ENCODE data around the gene HMGCL.
"Not testable (repeated sequence)": the region's sequence is repeated elsewhere in the genome, so short reads cannot be mapped to it uniquely, and the experiment has no call there.

HMGCL gene

DNA sequence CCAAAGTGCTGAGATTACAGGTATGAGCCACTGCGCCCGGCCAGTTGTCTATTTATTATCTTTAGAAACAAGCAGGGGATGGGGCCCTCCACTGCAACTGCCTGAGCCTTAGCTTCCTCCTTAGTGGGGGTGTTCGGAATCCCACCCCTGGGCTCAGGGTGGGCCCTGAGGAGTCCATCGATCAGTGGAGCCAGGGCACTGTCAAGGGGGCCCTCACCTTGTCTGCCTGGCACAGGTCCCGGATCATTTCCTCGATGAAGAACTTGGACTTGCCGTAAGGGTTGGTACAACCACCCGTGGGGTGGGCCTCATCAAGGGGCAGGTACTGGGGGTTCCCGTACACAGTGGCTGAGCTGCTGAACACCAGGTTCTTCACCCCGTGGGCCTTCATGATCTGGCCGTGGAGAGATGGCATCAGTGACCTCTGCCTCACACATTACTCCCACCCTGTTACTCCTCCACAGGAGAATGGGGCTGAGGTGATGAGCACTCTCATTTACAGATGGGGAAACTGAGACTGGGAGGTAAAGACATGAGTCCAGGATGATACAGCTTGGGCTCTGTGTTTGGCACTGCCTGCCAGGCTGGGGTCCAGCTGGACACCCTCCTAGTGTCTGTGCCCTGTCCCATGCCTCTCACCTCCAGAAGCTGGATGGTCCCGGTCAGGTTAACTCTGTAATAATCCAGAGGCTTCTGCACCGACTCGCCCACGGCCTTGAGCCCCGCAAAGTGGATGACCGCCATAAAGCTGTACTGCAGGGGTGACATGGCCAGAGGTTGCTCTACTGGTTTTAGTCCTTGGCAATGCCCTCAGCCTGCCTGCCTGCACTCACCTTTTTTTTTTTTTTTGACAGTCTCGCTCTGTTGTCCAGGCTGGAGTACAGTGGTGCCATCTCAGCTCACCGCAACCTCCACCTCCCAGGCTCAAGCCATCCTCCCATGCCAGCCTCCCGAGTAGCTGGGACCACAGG lies 27.5 kb downstream of the HMGCL start:
- no peak for DNase-seq

DNA sequence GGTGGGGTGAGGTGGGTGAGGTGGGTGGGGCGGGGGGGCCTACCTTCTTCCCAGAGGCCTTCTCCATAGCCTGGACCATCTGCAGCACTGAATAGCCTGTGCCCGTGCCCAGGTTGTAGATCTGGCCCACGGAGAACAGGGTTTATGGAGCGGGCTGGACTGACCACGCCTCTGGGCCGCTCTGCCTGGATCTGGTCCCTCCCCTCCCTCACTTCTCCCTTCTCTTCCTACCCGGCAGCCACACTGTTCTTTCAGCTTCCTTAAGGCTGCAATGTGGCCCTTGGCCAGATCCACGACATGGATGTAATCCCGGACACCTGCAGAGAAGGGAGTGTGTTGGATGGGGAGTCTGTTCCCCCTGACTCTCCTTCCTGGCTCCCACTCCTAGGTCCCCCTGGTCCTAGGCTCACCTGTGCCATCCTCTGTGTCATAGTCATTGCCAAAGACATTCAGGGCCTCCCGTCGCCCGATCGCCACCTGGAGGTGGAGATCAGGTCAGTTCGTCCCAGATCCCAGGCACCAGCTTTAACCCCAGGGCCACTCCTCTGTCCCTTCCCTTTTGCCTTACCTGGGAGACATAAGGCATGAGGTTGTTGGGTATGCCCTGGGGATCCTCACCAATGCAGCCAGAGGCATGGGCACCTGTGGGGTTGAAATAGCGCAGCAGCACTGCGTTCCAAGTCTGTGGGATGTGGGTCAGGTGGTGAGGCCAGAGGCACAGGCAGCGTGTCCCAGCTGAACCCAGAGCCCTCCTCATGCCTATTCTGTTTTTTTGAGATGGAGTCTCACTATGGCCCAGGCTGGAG lies 28.6 kb downstream of the HMGCL start:
- no peak for DNase-seq

DNA sequence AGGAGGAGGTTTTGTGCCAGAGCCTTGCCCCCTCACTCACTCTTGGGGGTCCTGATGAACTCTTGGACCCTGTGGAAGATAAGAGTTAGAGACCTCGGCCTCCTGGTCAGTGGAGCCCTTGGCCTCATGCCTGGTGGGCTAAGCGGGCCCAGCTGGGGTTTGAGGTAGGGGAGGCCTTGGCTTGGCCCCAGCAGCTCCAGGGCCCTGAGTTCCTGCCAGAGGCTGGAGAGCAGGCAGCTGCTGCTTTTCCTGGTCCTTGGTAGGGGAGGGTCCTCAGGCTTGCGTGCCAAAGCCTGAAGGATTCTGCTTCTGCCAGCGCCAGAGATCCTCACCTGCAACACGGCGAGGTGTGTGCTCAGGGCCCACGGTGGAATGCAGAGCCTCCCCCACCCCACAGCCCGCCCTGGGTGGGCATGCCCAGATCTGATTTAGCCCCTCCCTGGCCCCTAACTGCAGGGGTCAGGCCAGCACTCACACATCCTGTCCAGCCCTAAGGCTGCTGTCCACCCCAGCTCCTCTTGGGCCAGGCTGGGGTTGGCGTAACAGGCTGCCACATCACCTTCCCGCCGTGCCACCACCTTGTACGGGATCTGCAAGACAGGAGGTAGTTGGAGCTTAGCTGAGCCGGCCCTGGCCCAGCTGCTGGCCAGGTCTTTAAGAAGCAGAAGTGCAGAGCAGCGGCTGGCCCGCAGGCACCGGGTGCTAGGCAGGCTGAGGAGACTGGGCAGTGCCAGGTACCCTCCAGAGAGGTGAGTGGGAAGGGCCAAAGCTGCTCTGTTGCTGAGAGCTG lies 29.4 kb downstream of the HMGCL start:
- no peak for DNase-seq

DNA sequence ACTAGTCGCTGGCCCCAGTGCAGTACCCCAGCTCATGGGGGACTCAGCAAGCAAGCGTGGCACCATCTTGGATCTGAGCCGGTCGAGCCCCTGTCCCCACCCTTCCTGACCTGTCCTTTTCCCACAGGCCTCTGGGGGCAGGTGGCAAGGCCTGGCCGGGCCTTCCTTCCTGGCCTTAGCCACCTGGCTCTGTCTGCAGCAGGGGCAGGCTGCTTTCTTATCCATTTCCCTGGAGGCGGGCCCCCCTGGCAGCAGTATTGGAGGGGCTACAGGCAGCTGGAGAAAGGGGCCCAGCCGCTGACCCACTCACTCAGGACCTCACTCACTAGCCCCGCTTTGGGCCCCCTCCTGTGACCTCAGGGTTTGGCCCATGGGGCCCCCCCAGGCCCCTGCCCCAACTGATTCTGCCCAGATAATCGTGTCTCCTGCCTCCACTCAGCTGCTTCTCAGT lies 30.5 kb downstream of the HMGCL start:
- not testable (repeated sequence) for DNase-seq

DNA sequence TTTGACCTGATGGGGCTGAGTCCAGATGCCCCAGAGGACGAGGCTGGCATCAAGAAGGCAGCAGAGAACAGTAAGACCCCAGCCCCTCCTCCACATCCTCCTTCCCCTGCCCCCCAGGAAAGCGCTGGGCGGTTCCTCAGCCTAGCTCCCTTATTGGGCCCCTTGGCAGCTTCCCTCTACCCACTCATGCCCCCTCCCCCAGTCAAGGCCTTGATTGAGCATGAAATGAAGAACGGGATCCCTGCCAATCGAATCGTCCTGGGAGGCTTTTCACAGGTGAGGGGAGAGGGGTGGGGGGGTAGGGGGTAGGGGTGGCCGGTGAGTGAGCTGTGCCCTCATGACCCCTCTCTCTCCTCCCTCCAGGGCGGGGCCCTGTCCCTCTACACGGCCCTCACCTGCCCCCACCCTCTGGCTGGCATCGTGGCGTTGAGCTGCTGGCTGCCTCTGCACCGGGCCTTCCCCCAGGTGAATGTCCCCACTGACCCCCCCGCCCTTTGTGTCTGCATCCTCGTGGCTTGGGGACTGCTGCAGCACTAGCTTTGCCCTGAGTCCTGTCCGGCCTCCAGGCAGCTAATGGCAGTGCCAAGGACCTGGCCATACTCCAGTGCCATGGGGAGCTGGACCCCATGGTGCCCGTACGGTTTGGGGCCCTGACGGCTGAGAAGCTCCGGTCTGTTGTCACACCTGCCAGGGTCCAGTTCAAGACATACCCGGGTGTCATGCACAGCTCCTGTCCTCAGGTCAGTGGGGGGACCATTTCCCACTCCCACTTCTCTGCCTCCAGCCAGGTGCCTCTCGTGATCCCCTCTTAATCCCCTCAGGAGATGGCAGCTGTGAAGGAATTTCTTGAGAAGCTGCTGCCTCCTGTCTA lies 31.1 kb downstream of the HMGCL start:
- DNase-seq: no peak

DNA sequence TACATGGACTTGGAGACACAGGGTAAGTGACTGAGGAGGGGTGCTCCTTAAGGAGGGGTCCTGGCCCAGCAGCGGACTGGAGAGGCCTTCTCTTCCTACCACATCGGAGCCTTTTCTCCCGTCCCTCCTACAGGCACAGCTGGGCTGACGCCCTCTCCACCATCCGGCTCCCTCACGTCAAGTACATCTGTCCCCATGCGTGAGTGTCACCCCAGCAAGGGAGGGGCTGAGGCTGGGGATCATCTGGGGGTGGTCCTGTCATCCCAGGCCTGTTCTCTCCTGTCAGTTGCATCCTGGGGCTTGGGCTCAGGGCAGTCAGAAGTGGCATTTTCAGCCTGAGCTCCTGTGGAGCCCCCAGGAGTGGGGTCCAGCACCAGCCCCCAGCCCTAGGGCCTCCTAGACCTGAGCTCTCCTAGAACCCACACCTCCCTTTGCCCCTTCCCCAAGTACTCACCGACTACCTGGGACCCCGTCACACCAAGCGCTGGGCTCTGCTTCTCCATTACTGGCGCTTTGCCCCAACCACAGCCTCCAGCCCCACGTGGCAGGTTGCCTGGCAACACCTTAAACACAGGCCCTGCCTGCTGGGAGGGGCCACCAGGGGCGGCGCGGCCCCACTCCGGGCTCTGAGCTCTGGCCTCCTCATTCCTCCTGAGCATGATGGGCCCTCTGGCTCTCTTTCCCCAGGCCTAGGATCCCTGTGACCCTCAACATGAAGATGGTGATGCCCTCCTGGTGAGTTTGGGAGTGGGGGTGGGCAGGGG lies 32.0 kb downstream of the HMGCL start:
- DNase-seq: peak in 2 of 6 experiments; percentile 25 to 38

DNA sequence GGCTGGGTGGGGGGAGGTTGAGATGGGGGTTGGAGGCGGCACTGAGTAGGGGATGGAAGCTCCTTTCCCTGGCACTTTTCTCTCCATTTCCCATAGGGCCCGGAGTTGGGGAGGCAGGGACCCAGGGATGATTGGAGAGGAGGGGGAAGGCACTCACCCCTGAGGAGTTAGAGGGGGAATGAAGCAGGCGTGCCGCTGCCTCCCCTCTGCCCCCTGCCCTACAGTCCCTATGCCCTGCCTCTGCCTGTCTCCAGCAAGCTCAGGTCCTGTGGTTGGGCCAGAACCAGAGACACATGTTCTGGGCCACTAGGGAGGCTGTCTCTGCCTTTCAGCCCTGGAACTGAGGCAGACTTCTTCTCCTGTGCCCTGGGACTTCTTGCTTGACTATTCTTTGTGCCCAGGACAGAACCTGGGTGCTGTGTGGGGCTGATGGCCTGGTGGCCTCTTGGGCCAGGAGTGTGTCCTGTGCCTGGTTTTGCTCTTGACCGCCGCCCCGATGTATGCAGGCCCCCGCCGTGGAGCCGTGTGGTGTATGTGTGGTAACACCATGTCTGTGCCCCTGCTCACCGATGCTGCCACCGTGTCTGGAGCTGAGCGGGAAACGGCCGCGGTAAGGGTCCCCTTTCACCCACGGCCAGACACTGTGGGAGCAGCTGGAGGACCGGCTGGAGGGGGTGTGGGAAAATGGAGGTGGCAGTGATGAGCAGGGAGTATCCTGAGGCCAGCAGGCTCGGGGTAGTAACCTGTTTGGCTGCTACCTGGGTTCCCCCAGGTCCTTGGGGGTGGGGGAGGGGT lies 32.9 kb downstream of the HMGCL start:
- no peak for DNase-seq

DNA sequence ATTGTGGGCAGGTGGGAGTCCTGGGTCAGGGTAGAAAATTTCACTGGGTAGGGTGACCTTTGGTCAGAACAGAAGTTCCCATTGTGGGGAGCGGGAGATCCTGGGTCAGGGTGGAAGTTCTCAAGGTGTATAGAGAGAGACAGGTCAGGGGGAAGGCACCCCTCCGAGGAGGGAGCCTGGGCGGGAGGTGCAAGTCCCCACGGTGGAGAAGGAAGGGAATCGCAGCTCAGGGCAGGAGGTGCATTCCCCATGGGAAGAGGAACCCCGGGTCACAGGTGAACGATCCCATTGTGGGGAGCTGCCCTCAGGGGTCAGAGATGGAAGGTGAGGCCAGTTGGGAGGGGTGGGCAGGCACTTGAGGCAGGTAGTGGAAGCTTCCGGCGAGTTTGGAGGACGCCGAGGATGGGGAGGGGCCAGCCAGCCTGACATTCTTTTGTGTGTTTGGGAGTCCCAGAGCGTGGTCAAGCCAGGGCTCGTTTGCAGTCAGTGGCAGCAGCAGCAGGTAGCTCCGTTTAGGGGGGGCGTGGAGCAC lies 33.6 kb downstream of the HMGCL start:
- DNase-seq: peak in 4 of 6 experiments; percentile 10 to 53 (median 33)

DNA sequence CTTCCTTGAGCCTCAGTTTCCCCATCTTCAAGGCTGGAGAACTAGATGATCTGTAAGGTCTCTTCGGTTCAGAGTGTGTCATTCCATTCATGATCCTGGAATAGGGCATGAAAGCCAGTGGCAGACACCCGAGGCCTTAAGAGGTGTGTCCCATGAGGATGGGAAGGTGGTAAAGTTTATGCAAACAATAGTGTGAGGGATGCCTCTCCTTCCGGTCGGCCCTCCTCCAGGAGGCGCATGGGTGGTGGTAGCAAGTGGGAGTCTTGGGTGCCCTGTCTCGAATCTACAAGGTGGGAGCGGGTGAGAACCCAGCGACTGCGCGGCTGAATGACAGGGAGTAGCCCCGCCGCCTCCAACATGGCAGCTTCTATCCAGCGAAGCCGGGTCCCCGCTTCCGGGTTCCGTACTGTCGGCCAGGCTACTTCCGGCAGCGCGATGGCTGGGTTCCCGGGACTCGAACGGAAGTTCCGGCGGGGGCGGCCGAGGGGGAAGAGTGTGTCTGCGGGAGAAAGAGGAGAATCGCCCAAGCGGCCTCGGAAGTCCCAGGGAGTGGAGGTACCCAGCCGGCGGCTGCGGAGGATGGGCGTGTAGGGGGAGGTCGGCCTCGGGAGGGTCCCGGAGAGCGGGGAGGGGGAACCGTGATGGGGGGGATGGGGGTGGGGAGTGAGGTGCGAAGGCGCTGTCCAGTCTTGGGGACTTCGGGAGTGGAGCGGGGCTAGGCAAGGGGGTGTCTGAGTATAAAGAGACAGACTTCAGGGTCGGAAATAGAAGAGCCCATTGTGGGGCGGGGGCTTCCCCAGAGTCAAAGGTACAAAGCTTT lies 34.3 kb downstream of the HMGCL start, which contains the start of gene LYPLA2:
Gene LYPLA2, plus strand, starts transcription at position 450 of the 820 bp plus-strand sequence. CDS start 1,538 bp downstream, outside the sequence.
- peak; percentile 56 to 82 (median 74) for DNase-seq

DNA sequence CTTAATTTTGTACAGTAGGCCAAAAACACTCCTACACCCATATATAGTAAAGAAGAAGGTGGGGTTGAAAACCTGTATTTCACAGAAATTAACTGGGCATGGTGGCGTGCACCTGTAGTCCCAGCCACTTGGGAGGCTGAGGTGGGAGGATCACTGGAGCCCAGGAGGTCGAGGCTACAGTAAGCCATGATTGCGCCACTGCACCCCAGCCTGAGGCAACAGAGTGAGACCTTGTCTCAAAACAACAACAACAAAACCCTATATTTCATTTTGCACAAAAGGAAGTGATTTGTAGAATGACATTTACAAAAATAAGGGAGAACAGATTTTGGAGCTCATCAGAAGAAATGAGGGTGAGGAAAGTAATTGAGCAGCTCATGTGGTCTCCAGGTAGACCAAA lies 36.5 kb downstream of the HMGCL start:
- no peak for DNase-seq

DNA sequence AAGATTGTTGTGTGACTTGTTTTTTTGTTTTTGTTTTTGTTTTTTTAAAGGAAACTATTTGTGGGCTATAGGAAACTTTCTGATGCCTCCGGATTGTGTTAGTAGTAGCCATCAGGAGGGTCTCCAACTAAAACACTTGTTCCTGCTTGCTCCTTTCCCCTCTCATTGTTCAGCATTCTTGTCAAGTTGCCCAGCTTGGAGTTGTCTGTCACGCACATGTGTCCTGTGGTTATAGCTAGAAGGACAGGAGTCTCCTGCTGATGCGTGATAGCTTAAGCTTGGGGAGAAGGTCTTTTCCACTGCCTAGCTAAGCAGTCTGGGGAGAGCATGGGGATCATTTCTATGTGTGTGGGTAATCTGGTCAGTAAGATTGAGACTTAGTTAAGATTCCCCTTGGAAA lies 37.5 kb downstream of the HMGCL start:
- no peak for DNase-seq

DNA sequence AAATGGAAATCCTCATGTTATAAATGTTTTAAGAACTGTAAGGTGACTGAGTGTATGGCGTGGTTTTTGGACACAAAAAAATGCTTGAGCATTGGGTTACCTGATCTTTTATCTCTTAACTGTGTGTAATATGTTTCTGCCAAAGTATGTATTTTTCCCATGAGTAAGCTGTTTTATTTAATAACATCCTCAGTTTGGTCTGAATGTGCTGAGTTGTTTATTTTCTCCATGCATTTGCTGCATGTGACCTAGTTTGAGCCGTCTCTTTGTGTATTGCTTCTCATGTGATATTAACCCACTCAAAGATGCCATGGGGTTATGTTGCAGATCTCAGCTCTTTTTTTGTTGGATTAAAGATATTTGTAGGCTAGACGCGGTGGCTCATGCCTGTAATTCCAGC lies 40.4 kb downstream of the HMGCL start:
- no peak for DNase-seq

DNA sequence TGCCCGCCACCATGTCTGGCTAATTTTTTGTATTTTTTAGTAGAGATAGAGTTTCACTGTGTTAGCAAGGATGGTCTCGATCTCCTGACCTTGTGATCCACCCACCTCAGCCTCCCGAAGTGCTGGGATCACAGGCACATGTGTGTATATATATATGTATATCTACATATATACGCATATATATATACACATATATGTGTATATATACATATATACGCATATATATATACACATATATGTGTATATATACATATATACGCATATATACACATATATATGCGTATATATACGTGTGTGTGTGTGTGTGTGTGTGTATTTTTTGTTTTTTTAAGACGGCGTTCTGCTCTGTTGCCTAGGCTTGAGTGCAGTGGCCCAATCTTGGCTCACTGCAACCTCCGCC lies 42.1 kb downstream of the HMGCL start:
- DNase-seq: not testable (repeated sequence)

DNA sequence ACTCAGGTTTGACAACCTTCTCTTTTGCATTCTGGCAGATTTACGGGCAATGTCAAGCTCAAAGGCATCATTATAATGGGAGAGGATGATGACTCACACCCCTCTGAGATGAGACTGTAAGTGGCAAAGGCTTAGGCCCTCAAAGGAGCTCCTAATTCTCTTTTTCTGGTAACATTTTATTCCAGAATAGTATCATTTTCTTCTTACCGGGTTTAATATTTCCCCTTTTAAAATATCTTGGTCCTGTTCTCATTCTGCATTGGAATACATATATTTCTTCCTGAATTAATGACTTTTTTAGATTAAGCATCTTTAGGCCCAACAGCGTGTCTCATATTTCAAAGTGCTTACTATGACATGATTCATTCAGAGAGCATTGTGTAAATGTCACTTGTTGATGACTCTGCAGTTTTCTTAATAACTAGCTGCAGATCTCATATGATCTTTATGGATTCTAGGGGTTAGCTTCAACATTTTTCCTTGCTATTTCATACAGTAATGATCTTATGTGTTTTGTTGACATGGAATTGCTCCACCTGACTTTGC lies 45.3 kb downstream of the HMGCL start:
- no peak for DNase-seq

DNA sequence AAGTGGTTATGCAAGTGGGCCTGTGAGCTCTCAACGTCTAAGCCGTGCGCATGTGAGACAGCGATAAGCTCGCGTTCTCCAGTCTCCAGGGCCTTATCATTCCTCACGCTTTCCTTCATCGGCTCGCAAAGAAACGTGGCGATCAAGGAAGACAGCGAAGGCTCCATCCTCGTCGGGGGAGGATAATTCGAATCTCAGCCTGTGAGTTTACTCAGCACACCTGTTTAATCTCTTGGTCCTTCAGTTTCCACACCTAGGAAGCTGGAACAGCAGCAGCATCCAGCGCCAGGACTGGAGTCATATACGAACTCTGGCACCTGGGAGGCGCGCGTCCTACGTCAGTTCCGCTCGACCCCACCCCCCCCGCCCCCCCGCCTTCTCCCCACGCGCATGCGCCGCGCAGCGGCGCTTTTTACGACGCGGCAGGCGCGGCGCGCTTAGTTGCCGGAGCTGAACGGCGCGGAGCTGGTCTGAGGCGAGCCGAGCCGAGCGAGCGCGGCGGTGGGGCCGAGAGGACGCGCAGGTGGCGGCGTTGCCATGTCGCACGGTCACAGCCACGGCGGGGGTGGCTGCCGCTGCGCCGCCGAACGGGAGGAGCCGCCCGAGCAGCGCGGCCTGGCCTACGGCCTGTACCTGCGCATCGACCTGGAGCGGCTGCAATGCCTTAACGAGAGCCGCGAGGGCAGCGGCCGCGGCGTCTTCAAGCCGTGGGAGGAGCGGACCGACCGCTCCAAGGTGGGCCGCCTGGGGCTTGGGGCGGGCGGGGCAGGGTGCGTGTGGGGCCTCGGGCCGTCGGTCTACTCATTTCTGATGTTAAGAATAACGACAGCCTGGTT lies 47.0 kb downstream of the HMGCL start, which contains the start of gene PITHD1:
Gene PITHD1, plus strand, starts transcription at position 440 of the 836 bp plus-strand sequence. Its CDS starts 98 bp downstream, at position 538.
- peak; percentile 74 to 86 (median 76) for DNase-seq

DNA sequence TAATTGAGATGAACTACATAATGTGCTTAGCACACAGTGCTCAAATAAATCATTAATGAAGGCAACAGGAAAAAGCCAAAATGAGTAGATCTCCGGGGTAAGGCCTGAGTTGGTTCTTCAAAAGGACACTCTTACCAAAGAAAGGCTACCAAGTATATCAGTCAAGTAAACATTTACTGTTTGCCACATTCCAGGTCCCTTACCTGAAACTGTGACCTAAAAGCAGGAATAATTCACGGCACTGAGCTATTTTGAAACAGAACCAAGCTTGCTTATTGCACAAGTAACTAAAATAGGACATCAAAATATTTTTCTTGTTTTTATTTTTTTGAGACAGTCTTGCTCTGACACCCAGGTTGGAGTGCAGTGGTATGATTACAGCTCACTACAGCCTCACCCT lies 49.0 kb downstream of the HMGCL start:
- DNase-seq: no peak

DNA sequence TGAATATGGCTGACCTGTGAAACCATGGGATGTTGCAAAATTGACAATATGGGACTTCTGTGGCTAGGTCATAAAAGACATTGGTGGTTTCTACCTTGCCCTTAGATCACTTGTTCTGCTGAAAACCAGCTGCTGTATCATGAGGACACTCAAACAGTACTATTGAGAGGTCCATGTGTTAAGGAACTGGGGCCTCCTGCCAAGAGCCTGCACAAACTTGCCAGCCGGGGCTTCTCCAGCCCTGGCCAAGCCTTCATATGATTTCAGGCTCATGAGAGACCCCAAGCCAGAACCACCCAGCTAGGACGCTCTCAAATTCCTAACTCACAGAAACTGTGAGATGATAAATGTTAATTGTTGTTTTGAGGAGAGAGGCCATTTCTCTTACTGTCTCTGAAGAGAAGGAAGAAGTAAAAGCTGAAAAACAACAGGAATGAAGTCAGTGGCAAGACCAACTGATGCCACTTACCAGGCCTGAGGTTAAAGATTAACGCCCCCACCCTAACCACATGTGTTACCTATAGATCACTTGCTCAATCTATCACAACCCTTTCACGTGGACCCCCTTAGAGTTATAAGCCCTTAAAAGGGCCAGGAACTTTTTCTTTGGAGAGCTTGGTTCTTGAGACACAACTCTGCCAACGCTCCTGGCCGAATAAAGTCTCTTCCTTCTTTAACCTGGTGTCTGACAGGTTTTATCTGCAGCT lies 50.9 kb downstream of the HMGCL start:
- DNase-seq: no peak
